Fibroblast of pulmonary artery (primary cell): ENCODE measurements around the gene IFT20.

Source experiments
- DNase-seq: peaks from one replicate; pipeline ENCODE4 v3.0.0-alpha.2; 2010; ENCODE audit warnings: low read depth
- H3K4me3 ChIP-seq: replicated peaks from 2 replicates; pipeline ENCODE4 v1.5.1; 2011; ENCODE audit warnings: low read depth, mild to moderate bottlenecking, control low read depth, low read length, moderate library complexity
- TF ChIP-seq, protein P1 (sequence below): IDR thresholded peaks from 2 replicates; pipeline ENCODE4 v1.5.1; 2011; ENCODE audit warnings: mild to moderate bottlenecking, control low read depth, low read length, inconsistent platforms; ENCODE audit errors: missing control alignments

Gene IFT20

DNA sequence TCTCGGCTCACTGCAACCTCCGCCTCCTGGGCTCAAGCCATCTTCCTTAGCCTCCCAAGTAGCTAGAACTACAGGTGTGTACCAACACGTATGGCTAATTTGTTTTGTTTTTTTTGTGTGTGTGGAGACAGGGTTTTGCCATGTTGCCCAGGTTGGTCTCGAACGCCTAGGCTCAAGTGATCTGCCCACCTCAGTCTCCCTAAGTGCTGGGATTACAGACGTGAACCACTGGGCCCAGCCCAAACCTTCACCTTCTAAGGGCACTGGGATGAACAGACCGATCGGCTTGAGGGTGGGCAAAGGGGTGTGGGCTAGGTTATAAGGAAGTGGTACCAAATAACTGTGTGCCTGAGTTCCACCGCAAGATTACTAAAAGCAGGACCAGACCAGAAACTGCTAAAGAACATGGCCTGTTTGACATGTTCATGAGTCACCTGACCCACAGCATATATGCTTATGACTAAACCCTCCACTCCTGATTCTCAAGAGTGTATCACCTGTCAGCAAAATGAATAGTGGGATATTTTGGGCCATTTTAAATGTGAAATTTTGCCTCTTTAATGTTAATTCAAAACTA lies 8.2 kb downstream of the IFT20 start:
- no peak overlapping the region for H3K4me3 ChIP-seq
- TF ChIP-seq, protein P1, sequence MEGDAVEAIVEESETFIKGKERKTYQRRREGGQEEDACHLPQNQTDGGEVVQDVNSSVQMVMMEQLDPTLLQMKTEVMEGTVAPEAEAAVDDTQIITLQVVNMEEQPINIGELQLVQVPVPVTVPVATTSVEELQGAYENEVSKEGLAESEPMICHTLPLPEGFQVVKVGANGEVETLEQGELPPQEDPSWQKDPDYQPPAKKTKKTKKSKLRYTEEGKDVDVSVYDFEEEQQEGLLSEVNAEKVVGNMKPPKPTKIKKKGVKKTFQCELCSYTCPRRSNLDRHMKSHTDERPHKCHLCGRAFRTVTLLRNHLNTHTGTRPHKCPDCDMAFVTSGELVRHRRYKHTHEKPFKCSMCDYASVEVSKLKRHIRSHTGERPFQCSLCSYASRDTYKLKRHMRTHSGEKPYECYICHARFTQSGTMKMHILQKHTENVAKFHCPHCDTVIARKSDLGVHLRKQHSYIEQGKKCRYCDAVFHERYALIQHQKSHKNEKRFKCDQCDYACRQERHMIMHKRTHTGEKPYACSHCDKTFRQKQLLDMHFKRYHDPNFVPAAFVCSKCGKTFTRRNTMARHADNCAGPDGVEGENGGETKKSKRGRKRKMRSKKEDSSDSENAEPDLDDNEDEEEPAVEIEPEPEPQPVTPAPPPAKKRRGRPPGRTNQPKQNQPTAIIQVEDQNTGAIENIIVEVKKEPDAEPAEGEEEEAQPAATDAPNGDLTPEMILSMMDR, result no peak
- DNase-seq, result no peak

- no peak for DNase-seq
- TF ChIP-seq, protein P1, result no peak
- H3K4me3 ChIP-seq, result no peak overlapping the region
Observed at GRCh38 chr17:28326114-28326513, 9.2 kb downstream of the IFT20 start.

DNA sequence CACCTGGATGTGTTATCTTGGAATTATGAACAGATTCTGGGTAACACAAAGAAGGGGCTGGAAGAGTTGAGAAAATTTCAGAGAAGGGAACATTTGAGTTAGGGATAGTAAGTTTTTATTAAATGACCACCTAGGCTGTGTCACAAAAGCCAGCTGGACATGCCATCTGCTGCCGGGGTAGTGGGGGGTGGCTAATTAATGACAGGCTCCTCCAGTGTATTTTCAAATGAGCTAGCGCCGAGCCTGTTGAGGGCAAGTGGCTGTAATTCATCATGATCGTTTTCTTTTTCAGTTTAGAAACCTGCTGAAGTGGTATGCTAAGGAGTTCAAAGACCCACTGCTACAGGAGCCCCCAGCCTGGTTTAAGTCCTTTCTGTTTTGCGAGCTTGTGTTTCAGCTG lies 10.1 kb downstream of the IFT20 start:
- H3K4me3 ChIP-seq, result no peak overlapping the region
- TF ChIP-seq, protein P1, result no peak
- DNase-seq, result no peak

GRCh38 chr17:28324781-28325180 lies 10.5 kb downstream of the IFT20 start:
- no peak for DNase-seq
- TF ChIP-seq, protein P1, result no peak
- H3K4me3 ChIP-seq, result no peak overlapping the region

GRCh38 chr17:28324267-28324745 lies 11.0 kb downstream of the IFT20 start:
- no peak overlapping the region for H3K4me3 ChIP-seq
- no peak for DNase-seq
- TF ChIP-seq, protein P1, result no peak

DNA sequence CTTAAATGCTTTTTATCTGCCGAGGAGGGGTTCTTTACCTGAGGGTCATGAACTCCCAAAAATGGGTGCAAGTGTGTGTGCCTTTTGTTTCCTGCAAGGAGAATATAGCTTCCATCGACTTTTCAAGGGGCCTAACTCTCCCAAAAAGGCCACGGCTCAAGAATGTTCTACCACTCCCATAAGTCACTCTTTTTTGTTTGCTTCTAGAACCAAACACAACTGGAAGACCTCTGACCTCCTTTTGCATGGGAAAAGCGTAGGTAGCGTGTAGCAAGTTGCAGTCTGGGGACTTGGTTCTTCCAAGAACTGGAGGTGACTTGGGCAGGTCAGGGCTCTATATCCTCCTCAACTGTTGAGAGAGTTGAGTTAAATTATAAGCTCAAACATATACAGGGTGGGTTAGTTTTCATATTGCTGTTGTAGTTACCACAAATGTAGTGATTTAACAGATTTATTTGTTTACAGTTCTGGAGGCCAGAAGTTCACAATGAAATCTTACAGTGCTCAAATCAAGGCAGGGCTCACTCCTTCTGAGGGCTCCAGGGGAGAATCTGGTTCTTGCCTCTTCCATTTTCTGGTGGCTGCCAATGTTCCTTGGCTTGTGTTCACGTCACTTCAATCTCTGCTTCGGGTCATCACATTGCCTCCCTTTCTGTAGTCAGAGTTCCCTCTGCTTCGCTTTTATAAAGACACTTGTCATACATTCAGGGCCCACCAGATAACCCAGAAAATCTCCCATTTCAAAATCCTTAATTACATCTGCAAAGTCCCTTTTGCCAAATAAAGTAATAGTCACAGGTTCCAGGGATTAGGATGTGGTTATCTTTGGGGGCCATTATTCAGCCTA lies 14.8 kb downstream of the IFT20 start:
- H3K4me3 ChIP-seq, result peak overlapping the region; percentile 71
- TF ChIP-seq, protein P1, result no peak
- DNase-seq, result no peak

DNA sequence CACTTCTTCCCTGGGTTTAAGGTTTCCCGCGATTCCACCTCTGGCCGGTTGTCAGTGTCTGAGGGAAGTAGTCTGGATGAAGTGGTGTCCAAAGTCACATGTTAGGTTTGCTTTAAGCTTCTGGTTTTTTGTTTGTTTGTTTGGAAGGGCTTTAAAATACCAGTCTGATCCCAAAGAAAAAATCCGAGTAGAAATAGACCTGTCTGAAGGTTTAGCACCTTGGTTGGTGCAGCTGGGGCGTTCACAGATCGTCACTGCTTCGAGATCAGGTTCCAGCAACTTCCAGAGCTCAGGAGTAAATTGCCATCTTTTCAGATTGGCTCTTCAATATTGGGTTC lies 15.7 kb downstream of the IFT20 start:
- H3K4me3 ChIP-seq, result peak overlapping the region; percentile 71
- TF ChIP-seq, protein P1, result no peak
- DNase-seq, result no peak
